NAMALWA (cell line): ENCODE data around the gene SRPX2.
"Not testable (repeated sequence)": the region's sequence is repeated elsewhere in the genome, so short reads cannot be mapped to it uniquely, and the experiment has no call there.

ENCODE experiments used
- DNase-seq: peaks from one replicate; pipeline ENCODE4 v3.0.0-alpha.2; 2015; ENCODE audit warnings: low spot score

The SRPX2 gene

DNA sequence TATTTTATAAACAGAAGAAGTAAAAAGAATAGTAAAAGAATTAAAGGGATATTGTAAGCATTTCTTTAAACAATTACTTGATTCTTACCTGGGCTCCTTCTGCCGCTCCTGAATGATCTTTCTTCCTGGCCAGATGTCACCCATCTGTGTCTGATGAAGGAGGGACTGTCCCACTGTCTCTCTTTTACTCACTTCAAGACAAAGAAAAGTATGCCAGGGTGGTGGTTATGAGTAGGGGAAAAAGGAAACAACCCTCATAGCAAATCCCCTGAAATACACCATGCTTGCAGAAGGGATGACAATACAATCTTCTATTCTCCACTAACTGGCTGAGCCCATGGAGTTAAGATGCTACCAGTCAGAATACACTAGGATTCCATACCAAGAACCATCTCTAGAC, 56.8 kb downstream of the SRPX2 start:
- DNase-seq: no peak

DNA sequence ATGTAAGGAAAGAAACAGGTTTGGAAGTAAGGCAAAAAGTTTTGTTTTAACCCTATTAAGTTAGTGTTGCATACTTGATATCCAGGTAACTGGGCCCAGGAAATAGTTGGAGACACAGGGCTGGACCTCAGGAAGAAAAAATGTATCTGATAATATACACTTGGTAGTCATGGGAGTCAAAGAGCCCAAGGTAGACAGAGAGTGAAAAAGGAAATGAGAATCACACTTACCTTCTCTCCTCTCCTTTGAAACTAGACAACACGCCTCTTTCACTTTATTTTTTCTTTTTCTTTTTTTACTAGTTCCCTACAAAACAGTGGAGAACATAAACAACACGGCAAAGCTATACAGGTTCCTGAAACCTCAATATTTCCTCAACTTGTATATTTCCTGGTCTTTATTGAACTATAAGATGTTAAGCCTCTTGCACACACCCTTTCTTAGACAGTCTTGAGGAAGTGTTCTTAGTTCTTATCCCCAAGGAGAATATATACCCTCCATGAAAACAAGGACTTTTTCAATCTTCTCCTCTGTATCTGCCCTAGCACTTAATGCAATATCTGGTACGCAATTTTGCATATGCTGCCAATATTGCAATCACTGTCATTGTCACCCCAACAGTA, 60.7 kb downstream of the SRPX2 start:
- no peak for DNase-seq

DNA sequence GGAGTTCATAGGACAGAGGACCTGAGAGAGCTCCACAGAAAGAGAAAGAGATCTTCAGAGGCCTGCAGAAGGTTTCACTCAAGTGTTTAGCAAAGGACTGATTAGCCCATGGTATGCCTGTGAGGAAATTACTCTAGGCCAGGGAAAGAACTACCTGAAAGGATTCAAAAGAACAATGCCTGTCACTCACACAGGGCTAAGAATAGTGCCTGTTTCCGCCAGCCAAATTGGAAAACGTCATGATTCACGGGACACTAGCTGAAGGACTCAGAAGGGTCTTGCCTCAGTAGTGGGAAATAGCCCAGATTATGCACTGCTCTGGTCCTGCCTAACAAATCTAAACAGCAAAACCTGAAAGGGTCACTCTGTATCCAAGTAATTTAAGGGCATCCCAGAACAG, 66.8 kb downstream of the SRPX2 start:
- DNase-seq: no peak

DNA sequence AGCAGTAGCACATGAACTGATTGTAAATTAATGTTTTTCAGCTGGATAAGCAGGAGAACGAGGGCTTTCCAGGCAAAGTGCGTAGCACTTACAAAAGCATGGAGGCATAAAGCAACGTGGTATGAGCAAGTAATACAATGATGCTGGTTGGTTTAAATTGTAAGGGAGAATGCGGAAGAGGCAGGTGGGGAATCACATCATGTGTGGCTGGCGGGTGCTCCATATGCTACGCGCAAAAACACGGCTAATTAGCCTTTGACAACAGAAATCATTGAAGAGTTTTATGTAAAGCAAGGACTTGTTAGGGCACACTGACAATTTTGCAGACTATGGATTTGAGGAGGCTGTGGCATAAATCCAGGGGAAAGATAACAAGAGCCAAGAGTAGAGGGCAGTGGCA, 73.4 kb downstream of the SRPX2 start:
- DNase-seq: no peak

DNA sequence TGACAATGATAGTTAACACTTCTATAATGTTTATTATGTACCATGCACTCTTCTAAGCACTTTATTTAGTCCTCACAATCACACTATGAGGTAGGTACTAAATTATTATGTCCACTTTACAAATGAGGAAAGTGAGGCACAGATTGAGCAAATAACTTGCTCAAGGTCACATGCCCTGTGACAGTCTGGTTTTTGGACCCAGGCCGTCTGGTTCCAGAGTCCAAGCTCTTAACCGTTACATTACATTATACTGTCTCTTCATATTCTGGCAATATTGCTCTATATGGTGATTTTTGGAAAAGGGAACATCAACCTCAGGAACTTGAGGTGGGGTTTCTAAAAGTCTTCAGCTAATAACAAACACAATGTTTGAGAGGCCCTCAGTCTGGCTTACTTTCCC, 75.1 kb downstream of the SRPX2 start:
- no peak for DNase-seq

DNA sequence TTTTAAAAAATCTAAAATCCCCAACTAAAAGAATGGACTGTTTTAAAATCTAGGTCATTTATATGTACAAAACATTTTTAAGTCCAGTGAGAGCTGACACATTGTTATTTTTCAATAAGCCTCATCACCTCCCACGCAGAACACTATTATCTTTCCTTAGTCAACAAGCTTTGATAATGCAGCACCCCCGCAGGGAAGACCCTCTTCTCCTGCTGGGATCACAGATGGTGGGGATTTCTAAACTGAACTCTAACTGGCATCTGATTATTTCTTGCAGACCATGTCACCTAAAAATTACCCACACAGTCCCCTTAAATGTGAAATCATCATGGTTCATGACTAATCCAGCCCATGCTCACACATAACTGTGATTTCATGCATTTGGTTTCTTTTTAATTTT, 76.3 kb downstream of the SRPX2 start:
- DNase-seq: no peak

DNA sequence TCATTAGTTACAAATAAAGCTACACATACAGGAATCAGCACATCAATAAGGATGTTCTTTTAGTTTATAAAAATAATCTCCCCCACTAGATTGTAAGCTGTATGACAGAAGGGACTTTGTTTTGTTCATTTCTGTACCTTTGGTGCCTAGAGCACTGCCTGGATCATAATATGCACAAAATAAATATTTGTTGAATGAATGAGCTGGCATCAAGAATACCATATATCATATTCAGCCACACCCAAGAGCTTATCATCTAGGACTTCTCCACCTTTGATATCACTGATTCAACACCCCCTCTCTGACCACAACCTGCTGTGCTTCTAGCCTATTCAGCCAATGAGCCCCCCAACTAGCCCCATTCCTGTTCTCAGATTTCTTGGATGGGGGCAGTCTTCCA, 77.3 kb downstream of the SRPX2 start:
- no peak for DNase-seq

DNA sequence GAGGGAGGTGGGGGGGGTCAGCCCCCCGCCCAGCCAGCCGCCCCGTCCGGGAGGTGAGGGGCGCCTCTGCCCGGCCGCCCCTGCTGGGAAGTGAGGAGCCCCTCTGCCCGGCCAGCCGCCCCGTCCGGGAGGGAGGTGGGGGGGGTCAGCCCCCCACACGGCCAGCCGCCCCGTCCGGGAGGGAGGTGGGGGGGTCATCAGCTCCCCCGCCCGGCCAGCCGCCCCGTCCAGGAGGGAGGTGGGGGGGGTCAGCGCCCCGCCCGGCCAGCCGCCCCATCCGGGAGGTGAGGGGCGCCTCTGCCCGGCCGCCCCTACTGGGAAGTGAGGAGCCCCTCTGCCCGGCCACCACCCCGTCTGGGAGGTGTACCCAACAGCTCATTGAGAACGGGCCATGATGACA, 80.0 kb downstream of the SRPX2 start:
- not testable (repeated sequence) for DNase-seq
